ENCODE data around the gene FDXR.

FDXR gene

DNA sequence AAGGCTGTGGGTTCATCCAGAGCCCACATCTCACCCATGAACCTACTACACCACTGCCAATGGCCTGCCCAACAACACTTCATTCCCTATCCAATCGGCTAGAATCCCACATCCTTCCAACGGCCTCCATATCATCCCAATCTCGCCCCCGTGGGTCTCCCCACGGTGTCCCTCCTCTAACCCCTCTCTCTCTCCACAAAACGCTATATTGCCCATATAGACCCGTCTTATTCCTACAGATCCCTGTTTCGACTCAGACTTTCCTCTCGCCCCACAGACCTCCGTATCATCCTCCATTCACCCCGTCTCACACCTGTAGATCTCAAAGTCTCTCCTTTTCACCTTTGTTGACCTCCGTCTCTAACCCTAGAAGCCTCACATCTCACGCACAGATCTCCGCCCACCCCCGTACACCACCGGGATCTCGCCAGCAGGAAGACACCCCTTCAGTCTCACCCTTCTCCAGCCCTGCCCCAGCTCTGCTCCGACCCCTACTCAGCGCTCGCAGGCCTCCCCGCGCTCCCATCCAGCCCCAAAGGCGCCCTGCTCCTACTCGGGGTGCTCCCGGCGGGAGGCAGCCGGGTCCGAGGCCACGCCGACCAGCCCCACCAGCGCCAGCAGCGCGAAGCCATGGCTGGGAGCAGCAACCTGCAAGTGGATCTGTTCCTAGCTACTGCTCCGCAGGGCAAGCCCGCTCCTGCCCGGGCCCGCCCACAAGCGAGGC, at the start of gene FDXR:
Gene FDXR, minus strand, starts transcription at position 682 of the 724 bp plus-strand sequence. Its CDS starts 50 bp downstream, at position 632.
- DNase-seq (ENCODE audit: low read depth) = no peak
- H3K4me3 ChIP-seq (ENCODE audit: low read length) = peak within 1 kb of the TSS; percentile 90
- TF ChIP-seq, protein P1, sequence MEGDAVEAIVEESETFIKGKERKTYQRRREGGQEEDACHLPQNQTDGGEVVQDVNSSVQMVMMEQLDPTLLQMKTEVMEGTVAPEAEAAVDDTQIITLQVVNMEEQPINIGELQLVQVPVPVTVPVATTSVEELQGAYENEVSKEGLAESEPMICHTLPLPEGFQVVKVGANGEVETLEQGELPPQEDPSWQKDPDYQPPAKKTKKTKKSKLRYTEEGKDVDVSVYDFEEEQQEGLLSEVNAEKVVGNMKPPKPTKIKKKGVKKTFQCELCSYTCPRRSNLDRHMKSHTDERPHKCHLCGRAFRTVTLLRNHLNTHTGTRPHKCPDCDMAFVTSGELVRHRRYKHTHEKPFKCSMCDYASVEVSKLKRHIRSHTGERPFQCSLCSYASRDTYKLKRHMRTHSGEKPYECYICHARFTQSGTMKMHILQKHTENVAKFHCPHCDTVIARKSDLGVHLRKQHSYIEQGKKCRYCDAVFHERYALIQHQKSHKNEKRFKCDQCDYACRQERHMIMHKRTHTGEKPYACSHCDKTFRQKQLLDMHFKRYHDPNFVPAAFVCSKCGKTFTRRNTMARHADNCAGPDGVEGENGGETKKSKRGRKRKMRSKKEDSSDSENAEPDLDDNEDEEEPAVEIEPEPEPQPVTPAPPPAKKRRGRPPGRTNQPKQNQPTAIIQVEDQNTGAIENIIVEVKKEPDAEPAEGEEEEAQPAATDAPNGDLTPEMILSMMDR (IDR thresholded peaks at IDR 0.05; ENCODE audit: insufficient read depth, low read depth, low read length, missing control alignments) = no peak

DNA sequence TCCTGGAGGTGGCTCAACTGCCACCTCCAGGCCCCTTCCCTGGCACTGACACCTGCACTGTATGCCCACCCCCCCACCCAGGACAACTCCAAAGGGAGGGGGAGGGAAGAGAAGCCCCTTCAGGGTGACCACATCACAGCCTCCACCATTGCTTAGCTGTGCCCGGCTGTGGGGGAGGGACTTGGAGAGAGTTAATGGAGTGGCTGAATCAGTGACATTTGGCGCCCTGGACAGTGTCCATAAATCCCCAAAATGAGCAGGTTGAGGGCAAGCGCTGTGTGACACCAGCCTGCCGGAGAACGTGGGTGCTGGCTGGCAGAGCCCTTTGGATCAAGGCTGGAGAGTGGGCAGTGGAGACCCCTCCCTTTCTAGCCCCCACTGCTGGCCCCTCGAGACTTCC, 49.4 kb upstream of the FDXR start:
- TF ChIP-seq, protein P1 (IDR thresholded peaks at IDR 0.05; ENCODE audit: insufficient read depth, low read depth, low read length, missing control alignments) = no peak
- H3K4me3 ChIP-seq (ENCODE audit: low read length) = peak overlapping the region; percentile 62
- DNase-seq (ENCODE audit: low read depth) = no peak

DNA sequence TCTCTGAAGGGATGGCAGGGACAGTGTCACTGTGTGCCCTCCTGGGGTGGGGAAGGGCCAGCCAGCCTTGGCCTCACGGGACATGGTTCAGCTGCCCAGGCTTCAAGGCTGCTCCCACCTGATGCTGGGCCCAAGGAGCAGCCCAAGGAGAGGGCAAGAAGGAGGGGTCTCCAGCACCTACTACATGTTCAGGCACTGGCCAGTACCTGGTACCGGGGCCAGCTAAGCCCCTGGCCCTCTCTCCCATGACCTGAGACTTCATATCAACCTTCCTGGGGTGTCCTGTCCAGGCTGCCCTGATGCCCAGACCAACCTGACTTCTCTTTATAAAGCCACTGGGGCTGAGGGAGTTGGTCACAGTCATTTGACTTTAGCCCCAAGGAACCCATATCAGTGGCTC, 49.0 kb upstream of the FDXR start:
- TF ChIP-seq, protein P1 (IDR thresholded peaks at IDR 0.05; ENCODE audit: insufficient read depth, low read depth, low read length, missing control alignments) = no peak
- DNase-seq (ENCODE audit: low read depth) = no peak

DNA sequence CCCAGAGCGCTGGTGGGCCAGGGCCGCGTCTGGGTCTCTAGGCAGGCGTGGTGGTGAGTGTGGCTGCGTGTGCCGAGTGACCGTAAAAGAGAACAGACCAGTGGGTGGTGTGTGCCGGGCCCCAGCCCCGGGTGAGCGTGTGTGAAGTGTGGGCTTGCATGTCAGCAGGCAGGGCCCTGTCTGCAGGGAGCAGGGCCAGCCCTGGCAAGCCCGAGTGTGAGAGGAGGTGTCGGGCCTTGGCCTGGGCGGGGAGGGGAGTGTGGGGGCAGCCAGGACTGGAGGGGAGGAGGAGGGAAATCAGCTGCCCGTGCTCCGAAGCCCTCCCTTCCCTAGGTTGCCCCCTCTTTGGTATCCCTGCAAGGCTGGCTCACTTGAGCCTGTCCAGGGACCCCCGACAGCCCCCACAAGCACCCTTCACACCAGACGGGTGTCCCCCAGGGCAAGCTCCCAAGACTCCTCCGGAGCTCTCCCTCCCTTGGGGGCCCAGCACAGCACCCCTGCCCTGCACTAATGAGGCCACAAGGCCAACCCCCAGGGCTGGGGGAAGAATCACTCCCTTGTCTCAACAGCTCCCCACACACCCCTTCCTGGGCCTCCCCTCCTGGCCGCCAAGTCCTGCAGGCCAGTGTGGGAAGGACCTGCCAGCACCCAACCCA, 48.4 kb upstream of the FDXR start:
- peak; percentile 55 for DNase-seq (ENCODE audit: low read depth)
- TF ChIP-seq, protein P1 (IDR thresholded peaks at IDR 0.05; ENCODE audit: insufficient read depth, low read depth, low read length, missing control alignments) = no peak
- peak overlapping the region; percentile 29 for H3K4me3 ChIP-seq (ENCODE audit: low read length)

More for the DNA sequence above, 49.0 kb upstream of the FDXR start:
- H3K4me3 ChIP-seq (ENCODE audit: low read length) = peak overlapping the region; percentile 29

DNA sequence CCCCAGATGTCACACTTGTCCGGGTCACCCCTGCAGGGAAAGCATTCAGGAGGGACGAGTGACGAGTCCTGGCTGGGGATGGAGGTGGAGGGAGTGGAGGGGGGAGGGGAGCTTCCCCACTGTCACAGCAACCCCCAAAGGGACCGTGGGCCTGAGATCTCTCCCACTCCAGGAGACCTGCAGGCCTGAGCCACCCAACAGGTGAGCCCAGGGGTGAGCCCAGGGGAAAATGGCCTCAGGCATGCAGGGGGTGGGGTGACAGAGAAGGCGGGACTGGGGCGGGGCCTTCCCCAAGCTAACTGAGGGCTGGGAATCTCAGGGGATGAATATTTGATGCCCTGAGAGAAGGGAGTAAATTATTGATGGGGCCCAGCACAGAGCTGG, 47.8 kb upstream of the FDXR start:
- DNase-seq (ENCODE audit: low read depth) = no peak
- H3K4me3 ChIP-seq (ENCODE audit: low read length) = no peak overlapping the region
- TF ChIP-seq, protein P1 (IDR thresholded peaks at IDR 0.05; ENCODE audit: insufficient read depth, low read depth, low read length, missing control alignments) = no peak

DNA sequence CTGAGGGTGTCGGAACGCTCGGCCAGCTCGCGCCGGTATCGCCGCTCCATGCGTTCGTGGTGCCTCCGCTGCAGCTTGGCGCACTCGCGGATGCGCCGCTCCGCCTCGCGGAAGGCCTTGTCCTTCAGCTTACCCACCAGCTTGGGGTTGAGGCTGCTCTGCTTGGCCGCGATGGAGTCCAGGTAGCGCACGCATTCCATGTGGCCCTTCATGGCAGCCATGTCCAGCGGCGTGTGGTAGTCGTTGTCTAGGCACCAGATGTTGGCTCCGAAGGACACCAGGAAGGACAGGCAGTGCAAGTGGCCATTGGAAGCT, 47.5 kb upstream of the FDXR start:
- no peak for DNase-seq (ENCODE audit: low read depth)
- H3K4me3 ChIP-seq (ENCODE audit: low read length) = no peak overlapping the region
- TF ChIP-seq, protein P1 (IDR thresholded peaks at IDR 0.05; ENCODE audit: insufficient read depth, low read depth, low read length, missing control alignments) = no peak
